ENCODE results near the gene RHOJ. TPM values are rescaled to one million over a fixed set of nuclear protein-coding genes. Genes with fewer than 3 reads are reported as not detected.

RHOJ gene
- total and polyA plus RNA-seq, 2 donors from 2014 or later, result 4.0 to 20.0 TPM

- H3K4me3 ChIP-seq (ENCODE audit: low read length in 3 of 3), result no peak overlapping the region
- TF ChIP-seq, protein P1, sequence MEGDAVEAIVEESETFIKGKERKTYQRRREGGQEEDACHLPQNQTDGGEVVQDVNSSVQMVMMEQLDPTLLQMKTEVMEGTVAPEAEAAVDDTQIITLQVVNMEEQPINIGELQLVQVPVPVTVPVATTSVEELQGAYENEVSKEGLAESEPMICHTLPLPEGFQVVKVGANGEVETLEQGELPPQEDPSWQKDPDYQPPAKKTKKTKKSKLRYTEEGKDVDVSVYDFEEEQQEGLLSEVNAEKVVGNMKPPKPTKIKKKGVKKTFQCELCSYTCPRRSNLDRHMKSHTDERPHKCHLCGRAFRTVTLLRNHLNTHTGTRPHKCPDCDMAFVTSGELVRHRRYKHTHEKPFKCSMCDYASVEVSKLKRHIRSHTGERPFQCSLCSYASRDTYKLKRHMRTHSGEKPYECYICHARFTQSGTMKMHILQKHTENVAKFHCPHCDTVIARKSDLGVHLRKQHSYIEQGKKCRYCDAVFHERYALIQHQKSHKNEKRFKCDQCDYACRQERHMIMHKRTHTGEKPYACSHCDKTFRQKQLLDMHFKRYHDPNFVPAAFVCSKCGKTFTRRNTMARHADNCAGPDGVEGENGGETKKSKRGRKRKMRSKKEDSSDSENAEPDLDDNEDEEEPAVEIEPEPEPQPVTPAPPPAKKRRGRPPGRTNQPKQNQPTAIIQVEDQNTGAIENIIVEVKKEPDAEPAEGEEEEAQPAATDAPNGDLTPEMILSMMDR (IDR thresholded peaks at IDR 0.05; ENCODE audit: borderline replicate concordance, extremely low read depth, insufficient read depth), result no peak
Measured at GRCh38 chr14:63296060-63296563, 91.9 kb downstream of the RHOJ start.

GRCh38 chr14:63297372-63298063, 93.3 kb downstream of the RHOJ start:
- FAIRE-seq (no peak), DNase-seq (no peak)
- Histone ChIP-seq H3K36me3 (ENCODE audit: control insufficient read depth in 2 of 3, insufficient read depth in 3 of 3, low read length in 3 of 3) (no peaks in the 10 kb centered on the region), H3K27ac (ENCODE audit: low read depth in 2 of 2, low read length in 2 of 2) (no peak overlapping the region), H3K27me3 (ENCODE audit: control insufficient read depth, insufficient read depth, low read length) (no peaks in the 10 kb centered on the region), H3K9me3 (ENCODE audit: control insufficient read depth in 2 of 3, insufficient read depth in 1 of 3, low read length in 3 of 3) (no peaks in the 10 kb centered on the region), H3K4me3 (ENCODE audit: low read length in 3 of 3) (no peak overlapping the region), H3K9ac (ENCODE audit: low read length in 3 of 3) (no peak overlapping the region), H3K4me1 (ENCODE audit: control insufficient read depth in 2 of 3, insufficient read depth in 2 of 3, low read depth in 1 of 3, low read length in 3 of 3) (no peaks in the 10 kb centered on the region)
- TF ChIP-seq, protein P1 (IDR thresholded peaks at IDR 0.05; ENCODE audit: borderline replicate concordance, extremely low read depth, insufficient read depth), result no peak
- intact Hi-C loops (cut with DNase I), result no loop called here

More at GRCh38 chr14:63296060-63296563, 91.9 kb downstream of the RHOJ start:
- no peaks in the 10 kb centered on the region for H3K4me1 ChIP-seq (ENCODE audit: control insufficient read depth in 2 of 3, insufficient read depth in 2 of 3, low read depth in 1 of 3, low read length in 3 of 3)
- H3K9me3 ChIP-seq (ENCODE audit: control insufficient read depth in 2 of 3, insufficient read depth in 1 of 3, low read length in 3 of 3), result no peaks in the 10 kb centered on the region
- DNase-seq (no peak), FAIRE-seq (no peak)
- H3K36me3 ChIP-seq (ENCODE audit: control insufficient read depth in 2 of 3, insufficient read depth in 3 of 3, low read length in 3 of 3), result no peaks in the 10 kb centered on the region
- H3K27me3 ChIP-seq (ENCODE audit: control insufficient read depth, insufficient read depth, low read length), result no peaks in the 10 kb centered on the region
- H3K27ac ChIP-seq (ENCODE audit: low read depth in 2 of 2, low read length in 2 of 2), result no peak overlapping the region
- H3K9ac ChIP-seq (ENCODE audit: low read length in 3 of 3), result no peak overlapping the region
- intact Hi-C loops (cut with DNase I), result no loop called here

DNA sequence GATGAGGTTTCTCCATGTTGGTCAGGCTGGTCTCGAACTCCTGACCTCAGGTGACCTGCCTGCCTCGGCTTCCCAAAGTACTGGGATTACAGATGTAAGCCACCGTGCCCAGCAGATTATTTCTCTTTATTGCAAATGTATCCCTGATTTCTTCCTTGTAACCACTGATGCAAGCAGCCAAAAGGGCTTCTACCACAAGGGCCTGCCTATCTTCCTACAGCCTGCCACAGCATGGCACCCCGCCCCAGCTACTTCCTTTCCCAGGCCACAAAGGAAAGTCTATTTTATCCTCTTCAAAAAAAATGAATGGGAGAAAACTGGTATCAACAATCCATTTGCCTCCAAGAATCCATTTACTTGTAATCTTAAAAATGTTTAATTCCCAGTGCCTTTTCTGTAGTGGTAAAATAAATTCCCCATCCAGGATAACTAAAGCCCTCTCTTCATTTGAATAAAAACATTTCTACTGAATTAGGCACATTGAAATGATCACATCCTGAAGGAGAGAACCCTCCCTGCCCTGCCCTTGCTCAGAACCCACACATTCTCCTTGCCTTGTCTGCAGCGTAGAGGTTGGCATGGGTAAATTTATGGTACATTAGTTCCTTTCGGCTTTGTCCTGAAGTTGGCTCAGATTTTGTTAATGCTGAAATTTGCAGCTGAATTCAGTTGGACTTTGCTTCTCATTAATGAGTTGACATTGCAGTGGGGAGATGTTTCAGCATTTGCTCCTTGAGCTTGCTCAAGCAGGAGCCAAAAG, 95.3 kb downstream of the RHOJ start:
- no peaks in the 10 kb centered on the region for H3K36me3 ChIP-seq (ENCODE audit: control insufficient read depth in 2 of 3, insufficient read depth in 3 of 3, low read length in 3 of 3)
- no peaks in the 10 kb centered on the region for H3K27me3 ChIP-seq (ENCODE audit: control insufficient read depth, insufficient read depth, low read length)
- no peak overlapping the region for H3K9ac ChIP-seq (ENCODE audit: low read length in 3 of 3)
- FAIRE-seq (no peak), DNase-seq (no peak)
- no peak overlapping the region for H3K4me3 ChIP-seq (ENCODE audit: low read length in 3 of 3)
- no peaks in the 10 kb centered on the region for H3K4me1 ChIP-seq (ENCODE audit: control insufficient read depth in 2 of 3, insufficient read depth in 2 of 3, low read depth in 1 of 3, low read length in 3 of 3)
- TF ChIP-seq, protein P1 (IDR thresholded peaks at IDR 0.05; ENCODE audit: borderline replicate concordance, extremely low read depth, insufficient read depth), result no peak
- intact Hi-C loops (cut with DNase I), result no loop called here
- no peak overlapping the region for H3K27ac ChIP-seq (ENCODE audit: low read depth in 2 of 2, low read length in 2 of 2)
- H3K9me3 ChIP-seq (ENCODE audit: control insufficient read depth in 2 of 3, insufficient read depth in 1 of 3, low read length in 3 of 3), result no peaks in the 10 kb centered on the region
